Prostate gland (tissue), 2 donors: Measurements from ENCODE around the gene CREB3L2. TPM values are rescaled to one million over a fixed set of nuclear protein-coding genes. Genes with fewer than 3 reads are reported as not detected.

ENCODE experiments used
- DNase-seq: peaks from one replicate; pipeline ENCODE4 v3.0.0-alpha.2; 2019; ENCODE audit warnings: low spot score
- H3K27ac ChIP-seq, 2 donors: fragments of 200-600 bp; sonication (generic); 2 replicates each; pipeline ENCODE4 v1.5.1; 2017 to 2019
- H3K27me3 ChIP-seq: fragments of 200-600 bp; sonication (generic); replicated peaks from 2 replicates; pipeline ENCODE4 v1.5.1; 2019; ENCODE audit not compliant: insufficient read depth
- H3K36me3 ChIP-seq, 2 donors: fragments of 200-600 bp; sonication (generic); 1 replicate in 1 of 2; 2 replicates in 1 of 2; pipeline versions ENCODE4 v1.5.1 to v1.8.1; 2017 to 2019
- H3K4me1 ChIP-seq: fragments of 200-600 bp; sonication (generic); replicated peaks from 2 replicates; pipeline ENCODE4 v1.5.1; 2019
- H3K4me3 ChIP-seq, 2 donors: fragments of 200-600 bp; sonication (generic); 2 replicates each; pipeline ENCODE4 v1.5.1; 2017 to 2019
- H3K9me3 ChIP-seq: fragments of 200-600 bp; sonication (generic); 2 replicates; pipeline ENCODE4 v1.5.1; 2017
- CTCF ChIP-seq, 4 experiments: fragments of 200-600 bp in 2 of 4; fragments of 450-650 bp in 2 of 4; sonication (generic) in 2 of 4; IDR thresholded peaks; 1 replicate in 3 of 4; 2 replicates in 1 of 4; pipeline ENCODE4 v1.5.1; 2016 to 2019; ENCODE audit warnings: antibody characterized with exemption in 4 of 4, mild to moderate bottlenecking in 2 of 4, moderate library complexity in 2 of 4
- POLR2A ChIP-seq: fragments of 450-650 bp; IDR thresholded peaks from one replicate; pipeline ENCODE4 v1.6.1; 2016; ENCODE audit warnings: antibody characterized with exemption, mild to moderate bottlenecking
- POLR2AphosphoS5 ChIP-seq: sonication (generic); formaldehyde crosslinking; IDR thresholded peaks from one replicate; pipeline ENCODE4 v1.6.1; 2017; ENCODE audit warnings: antibody characterized with exemption
- WGBS: methylation state at CpG from one replicate; pipeline ENCODE4 v1.1.5; 2018; 5-methylcytosine and 5-hydroxymethylcytosine counted together
- intact Hi-C: fragments of 100-400 bp; cut with DNase I; formaldehyde crosslinking; loops from one replicate; pipeline ENCODE4 v1.14.2; 2022
- total RNA-seq, 2 donors: library from RNA; depleted of rRNA; stranded (reverse); fragments of >200 nt; gene quantifications; one replicate each; pipeline ENCODE4 v1.1.0, GENCODE V29; 2016

The CREB3L2 gene
- total RNA-seq, 2 donors from 2014 or later = 34.1 to 42.0 TPM

- Histone ChIP-seq H3K27me3 (no peaks in the 10 kb centered on the region), H3K27ac (peak overlapping the region; percentile 21 to 61), H3K4me1 (peaks cover 12% of the 10 kb centered on the region), H3K36me3 (no peaks in the 10 kb centered on the region), H3K9me3 (no peaks in the 10 kb centered on the region), H3K4me3 (no peak overlapping the region)
- 86% methylated on average over 6 of the region's 6 CpGs for WGBS
- no peak for DNase-seq
- TF ChIP-seq POLR2A (no peak), CTCF (IDR thresholded peaks at IDR 0.05) (no peak), POLR2AphosphoS5 (no peak)
- intact Hi-C loops = no loop called here
Observed at GRCh38 chr7:137993395-137993743, 8.5 kb downstream of the CREB3L2 start.

- peaks cover 15% of the 10 kb centered on the region for H3K4me1 ChIP-seq
- H3K36me3 ChIP-seq = no peaks in the 10 kb centered on the region
- H3K27ac ChIP-seq = peak overlapping the region; percentile 35 to 61
- H3K9me3 ChIP-seq = no peaks in the 10 kb centered on the region
- DNase-seq = no peak
- H3K27me3 ChIP-seq = no peaks in the 10 kb centered on the region
- intact Hi-C loops = no loop called here
- H3K4me3 ChIP-seq = no peak overlapping the region
- 50% methylated on average over 5 of the region's 5 CpGs for WGBS
- no peak for TF ChIP-seq POLR2A
- TF ChIP-seq POLR2AphosphoS5 = peak; percentile 53
Observed at GRCh38 chr7:137992550-137993394, 9.1 kb downstream of the CREB3L2 start.

DNA sequence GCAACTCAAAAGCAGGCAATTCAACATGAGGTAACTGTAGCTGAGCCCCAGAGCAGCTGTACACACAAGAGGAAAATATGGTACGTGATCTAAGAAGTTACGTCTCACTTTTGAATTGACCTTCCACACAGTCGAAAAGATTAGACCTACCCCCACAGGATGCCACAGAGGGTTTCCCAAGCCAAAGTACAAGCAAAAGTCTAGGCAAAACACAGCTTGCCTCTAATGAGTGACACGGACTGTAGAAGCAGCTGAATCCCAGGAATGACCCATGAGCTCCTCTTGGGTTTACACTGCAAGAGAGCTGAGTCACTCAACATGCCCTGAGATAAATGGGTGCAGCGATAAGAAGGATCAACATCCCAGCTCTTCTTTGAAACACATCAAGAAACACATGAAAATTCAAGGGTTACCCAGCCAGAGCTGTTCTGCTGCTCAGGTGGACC, 9.8 kb downstream of the CREB3L2 start:
- Histone ChIP-seq H3K9me3 (no peaks in the 10 kb centered on the region), H3K36me3 (no peaks in the 10 kb centered on the region), H3K4me1 (peaks cover 18% of the 10 kb centered on the region), H3K27me3 (no peaks in the 10 kb centered on the region), H3K4me3 (no peak overlapping the region), H3K27ac (peak overlapping the region; percentile 35 to 61)
- no peak for TF ChIP-seq POLR2AphosphoS5
- no peak for TF ChIP-seq POLR2A
- no peak for TF ChIP-seq CTCF (IDR thresholded peaks at IDR 0.05)
- intact Hi-C loops = no loop called here
- 82% methylated on average over 5 of the region's 5 CpGs for WGBS
- no peak for DNase-seq

DNA sequence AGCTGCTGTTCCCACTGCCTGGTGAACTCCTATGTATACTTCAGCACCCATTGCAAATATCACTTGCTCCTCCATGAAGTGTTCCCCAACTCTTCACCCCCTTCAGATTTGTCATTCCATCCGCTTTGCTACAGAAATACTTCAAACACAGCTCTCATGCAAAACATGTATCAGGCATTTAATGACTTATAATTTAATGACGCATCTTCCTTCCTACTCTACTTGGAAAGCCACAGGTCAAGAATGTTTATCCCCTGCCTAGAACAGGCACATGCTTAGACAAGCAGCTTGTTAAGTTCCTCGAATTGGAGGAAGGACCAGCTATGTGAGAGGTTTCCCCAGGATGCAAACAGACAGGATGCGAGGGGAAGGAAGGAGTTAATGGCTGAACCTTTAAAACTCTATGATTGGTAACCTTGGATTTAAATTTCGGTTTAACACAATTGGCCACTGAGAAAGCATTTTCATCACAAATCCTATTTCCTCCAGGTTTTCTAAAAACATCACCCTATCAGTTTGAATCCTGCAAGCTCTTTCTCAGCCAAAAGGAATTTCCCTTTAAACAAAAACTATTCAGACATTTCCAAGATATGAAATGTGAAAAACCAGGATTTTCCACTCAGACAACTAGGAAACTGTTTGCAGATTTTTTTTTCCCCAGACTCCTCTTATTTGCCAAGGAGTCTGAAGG, 11.5 kb downstream of the CREB3L2 start:
- Histone ChIP-seq H3K4me1 (peaks cover 30% of the 10 kb centered on the region), H3K4me3 (no peak overlapping the region), H3K27me3 (no peaks in the 10 kb centered on the region), H3K27ac (peak overlapping the region; percentile 21 to 52), H3K9me3 (no peaks in the 10 kb centered on the region), H3K36me3 (no peaks in the 10 kb centered on the region)
- intact Hi-C loops = no loop called here
- no peak for TF ChIP-seq POLR2A
- no peak for TF ChIP-seq POLR2AphosphoS5
- no peak for TF ChIP-seq CTCF (IDR thresholded peaks at IDR 0.05)
- 25% methylated on average over 5 of the region's 5 CpGs for WGBS
- no peak for DNase-seq

- Histone ChIP-seq H3K36me3 (no peaks in the 10 kb centered on the region), H3K27me3 (no peaks in the 10 kb centered on the region), H3K4me3 (no peak overlapping the region), H3K9me3 (no peaks in the 10 kb centered on the region), H3K27ac (peak overlapping the region; percentile 0 to 52), H3K4me1 (peaks cover 30% of the 10 kb centered on the region)
- DNase-seq = no peak
- 79% methylated on average over 4 of the region's 4 CpGs for WGBS
- intact Hi-C loops = loop anchor here (5.0 kb wide), 1 partner anchor 37 kb away; no protein-coding TSS in a partner anchor
- TF ChIP-seq CTCF (IDR thresholded peaks at IDR 0.05) = no peak
- TF ChIP-seq POLR2A = no peak
Observed at GRCh38 chr7:137989590-137989989, 12.3 kb downstream of the CREB3L2 start.
